ENCODE results near the gene BACH1.

Gene BACH1

GRCh38 chr21:29372063-29372802 is 73.5 kb downstream of the BACH1 start:
- Histone ChIP-seq H3K4me1 (no peaks in the 10 kb centered on the region), H3K36me3 (no peaks in the 10 kb centered on the region), H3K27me3 (no peaks in the 10 kb centered on the region), H3K4me3 (ENCODE audit: low read depth, low read length) (no peak overlapping the region), H3K9me3 (no peaks in the 10 kb centered on the region)
- DNase-seq, result peak; percentile 65
- TF ChIP-seq CTCF (IDR thresholded peaks at IDR 0.05; ENCODE audit: low read depth, low read length), result peak; percentile 81

GRCh38 chr21:29374481-29374880 is 75.8 kb downstream of the BACH1 start:
- no peak for DNase-seq
- Histone ChIP-seq H3K36me3 (no peaks in the 10 kb centered on the region), H3K27me3 (no peaks in the 10 kb centered on the region), H3K4me3 (ENCODE audit: low read depth, low read length) (no peak overlapping the region), H3K4me1 (peaks cover 11% of the 10 kb centered on the region), H3K9me3 (no peaks in the 10 kb centered on the region)
- TF ChIP-seq CTCF (IDR thresholded peaks at IDR 0.05; ENCODE audit: low read depth, low read length), result no peak

GRCh38 chr21:29376556-29376955 is 77.8 kb downstream of the BACH1 start:
- Histone ChIP-seq H3K9me3 (no peaks in the 10 kb centered on the region), H3K27me3 (no peaks in the 10 kb centered on the region), H3K4me1 (peaks cover 11% of the 10 kb centered on the region), H3K36me3 (no peaks in the 10 kb centered on the region), H3K4me3 (ENCODE audit: low read depth, low read length) (no peak overlapping the region)
- TF ChIP-seq CTCF (IDR thresholded peaks at IDR 0.05; ENCODE audit: low read depth, low read length), result peak; percentile 70
- peak; percentile 63 for DNase-seq

DNA sequence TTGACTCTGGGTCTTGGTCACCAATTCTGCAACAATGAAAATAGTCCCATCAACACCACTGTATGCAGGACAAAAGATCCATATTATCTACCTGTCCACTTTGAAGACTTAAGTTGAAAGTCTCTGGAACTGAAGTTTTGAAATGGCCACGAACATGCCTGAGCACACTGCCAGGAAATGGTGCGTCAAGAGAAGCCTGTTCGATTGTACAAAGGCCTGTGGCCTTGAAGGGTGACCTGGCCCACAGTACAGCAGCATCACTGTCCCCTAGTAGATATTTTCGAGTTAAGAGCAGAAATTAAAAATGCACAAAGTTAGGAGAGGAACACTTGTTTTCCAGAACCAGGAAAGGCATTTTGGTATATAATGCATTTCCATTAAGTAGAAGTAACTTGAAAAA is 78.5 kb downstream of the BACH1 start:
- no peak overlapping the region for H3K4me3 ChIP-seq (ENCODE audit: low read depth, low read length)
- no peak for DNase-seq
- H3K36me3 ChIP-seq, result no peaks in the 10 kb centered on the region
- H3K9me3 ChIP-seq, result no peaks in the 10 kb centered on the region
- no peaks in the 10 kb centered on the region for H3K27me3 ChIP-seq
- peaks cover 11% of the 10 kb centered on the region for H3K4me1 ChIP-seq
- TF ChIP-seq CTCF (IDR thresholded peaks at IDR 0.05; ENCODE audit: low read depth, low read length), result no peak

DNA sequence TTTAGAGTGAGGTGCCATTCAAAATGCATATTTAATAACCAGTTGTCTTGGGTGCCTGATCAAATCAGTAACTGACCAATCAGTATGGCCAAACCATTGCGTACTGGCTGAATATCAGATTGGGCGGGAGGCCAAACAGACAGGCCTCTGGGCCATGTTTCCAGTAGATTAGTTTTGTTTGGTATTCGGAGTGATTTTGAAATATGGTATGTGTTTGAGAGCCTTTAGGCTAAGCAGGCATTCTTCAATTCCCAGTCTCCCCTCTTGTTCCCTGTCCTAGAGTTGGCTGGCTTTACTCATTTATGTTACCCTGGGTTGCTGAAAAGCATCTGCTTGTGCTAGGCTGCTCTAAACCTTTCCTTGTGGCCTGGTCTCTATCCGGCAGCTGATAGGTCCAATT is 80.1 kb downstream of the BACH1 start:
- no peak for TF ChIP-seq CTCF (IDR thresholded peaks at IDR 0.05; ENCODE audit: low read depth, low read length)
- Histone ChIP-seq H3K4me1 (peaks cover 11% of the 10 kb centered on the region), H3K4me3 (ENCODE audit: low read depth, low read length) (no peak overlapping the region), H3K9me3 (no peaks in the 10 kb centered on the region), H3K36me3 (no peaks in the 10 kb centered on the region), H3K27me3 (no peaks in the 10 kb centered on the region)
- DNase-seq, result peak; percentile 56

- Histone ChIP-seq H3K9me3 (no peaks in the 10 kb centered on the region), H3K4me1 (peaks cover 11% of the 10 kb centered on the region), H3K36me3 (no peaks in the 10 kb centered on the region), H3K4me3 (ENCODE audit: low read depth, low read length) (no peak overlapping the region), H3K27me3 (no peaks in the 10 kb centered on the region)
- no peak for TF ChIP-seq CTCF (IDR thresholded peaks at IDR 0.05; ENCODE audit: low read depth, low read length)
- no peak for DNase-seq
Observed at GRCh38 chr21:29379517-29380054, 80.9 kb downstream of the BACH1 start.

Measured in BE2C (cell line).